Activated CD4-positive, alpha-beta T cell treated with anti-CD3 and anti-CD28 coated beads for 1 hour (primary cell): Measurements from ENCODE around the gene PRLH.
"Not testable (repeated sequence)": the region's sequence is repeated elsewhere in the genome, so short reads cannot be mapped to it uniquely, and the experiment has no call there.

Experiments used
- DNase-seq: peaks from one replicate; pipeline ENCODE4 v3.0.0-alpha.2; 2020

The PRLH gene

DNA sequence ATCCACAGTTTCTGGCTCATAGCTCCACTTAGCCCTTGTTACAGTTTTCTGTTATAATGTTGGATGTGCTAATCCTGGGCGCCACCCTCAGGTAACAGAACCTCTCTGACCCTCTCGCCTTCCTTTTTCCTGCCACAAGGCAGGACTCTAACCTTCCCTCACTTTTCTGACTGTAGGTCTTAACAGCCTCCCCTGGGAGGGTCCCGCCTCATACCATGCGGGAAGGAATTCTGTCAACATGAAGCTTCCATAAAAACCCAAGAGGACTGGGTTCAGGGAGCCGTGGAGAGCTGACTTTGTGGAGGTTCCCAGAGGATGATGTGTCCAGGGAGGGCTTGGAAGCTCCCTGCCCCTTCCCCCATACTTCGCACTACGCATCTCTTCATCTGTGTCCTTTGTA lies 36.0 kb downstream of the PRLH start:
- DNase-seq = no peak

GRCh38 chr2:237603049-237603717 lies 36.8 kb downstream of the PRLH start:
- no peak for DNase-seq

DNA sequence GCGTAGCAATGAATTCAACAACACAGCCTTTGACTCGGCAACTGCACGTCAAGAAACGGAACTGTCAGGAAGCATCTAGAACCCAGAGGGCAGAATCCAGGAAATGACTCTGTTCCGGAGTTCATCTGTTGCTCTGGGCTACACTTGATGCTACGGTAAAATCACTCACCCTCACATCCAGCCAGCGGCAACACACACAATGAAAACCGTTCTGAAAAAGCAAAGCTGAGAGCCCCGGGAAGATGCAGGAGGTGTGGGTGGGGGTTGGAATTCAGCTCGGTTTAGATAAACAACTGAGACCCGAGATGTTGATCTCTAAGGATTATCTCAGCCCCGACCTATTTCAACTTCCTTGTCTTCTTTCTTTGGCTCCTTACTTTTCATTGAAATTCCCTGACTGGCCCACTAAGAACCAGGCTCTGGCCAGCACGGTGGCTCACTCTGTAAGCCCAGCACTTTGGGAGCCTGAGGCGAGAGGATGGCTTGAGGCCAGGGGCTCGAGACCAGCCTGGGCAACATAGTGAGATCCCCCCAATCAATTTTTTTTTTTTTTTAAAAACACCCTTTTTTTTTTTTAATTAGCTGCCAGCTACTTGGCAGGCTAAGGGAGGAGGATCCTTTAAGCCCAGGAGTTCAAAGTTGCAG lies 37.5 kb downstream of the PRLH start:
- peak; percentile 34 for DNase-seq

GRCh38 chr2:237604391-237604790 lies 38.0 kb downstream of the PRLH start:
- no peak for DNase-seq

GRCh38 chr2:237604960-237605359 lies 38.6 kb downstream of the PRLH start:
- no peak for DNase-seq

- not testable (repeated sequence) for DNase-seq
Observed at GRCh38 chr2:237606522-237606921, 40.1 kb downstream of the PRLH start.

DNA sequence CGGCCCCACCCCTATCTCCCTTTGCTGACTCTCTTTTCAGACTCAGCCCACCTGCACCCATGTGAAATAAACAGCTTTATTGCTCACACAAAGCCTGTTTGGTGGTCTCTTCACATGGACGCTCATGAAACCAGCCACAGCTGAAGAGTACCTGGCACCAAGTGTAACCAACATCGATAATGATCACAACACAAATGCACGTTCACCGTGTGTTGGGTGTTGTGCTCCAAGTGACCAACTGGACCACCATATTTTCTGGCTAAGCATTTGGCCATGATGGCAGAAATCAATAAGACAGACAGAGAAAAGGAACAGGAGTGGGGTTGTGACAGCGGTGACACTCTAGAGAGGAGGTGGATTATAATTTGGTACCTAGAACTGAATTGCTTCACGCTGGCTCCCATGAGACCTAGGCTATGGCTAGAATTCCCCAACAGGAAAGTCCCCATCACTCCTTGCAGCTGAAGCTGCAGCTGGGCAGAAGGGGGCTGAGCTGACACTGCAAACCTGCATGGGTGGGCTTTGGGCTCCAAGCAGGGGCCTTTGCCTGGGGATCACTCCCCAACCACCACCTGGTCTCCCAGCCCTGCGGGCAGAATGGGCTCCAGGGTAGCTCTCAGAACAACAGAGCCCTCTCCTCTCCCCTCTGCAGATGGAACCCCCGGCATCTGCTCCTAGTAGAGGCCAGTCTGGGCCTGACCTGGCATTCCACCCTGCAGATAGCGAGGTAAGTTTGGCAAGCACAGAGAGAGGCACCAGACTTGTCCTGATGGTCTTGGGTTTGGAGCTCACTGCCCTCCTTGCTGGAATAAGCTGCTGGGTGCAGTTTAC lies 46.4 kb downstream of the PRLH start:
- no peak for DNase-seq

DNA sequence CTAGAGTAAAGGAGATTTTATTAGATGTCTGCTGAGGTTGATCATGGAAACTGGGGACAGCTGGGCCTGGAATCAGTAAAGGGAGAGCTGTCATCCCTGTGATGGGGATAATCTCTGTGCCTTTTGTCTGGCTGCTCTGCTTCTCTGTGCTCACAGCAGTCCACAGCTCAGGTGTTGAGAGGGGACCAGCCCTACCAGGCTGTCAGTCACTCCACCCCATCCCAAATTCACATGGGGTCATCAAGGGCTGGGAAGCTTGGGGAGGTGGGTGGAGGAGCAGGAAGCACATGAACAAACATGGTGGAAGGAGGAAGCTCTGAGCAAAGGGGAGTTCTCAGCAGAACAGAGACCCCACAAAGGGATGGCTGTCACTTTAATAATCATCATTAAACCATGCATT lies 47.3 kb downstream of the PRLH start:
- no peak for DNase-seq

DNA sequence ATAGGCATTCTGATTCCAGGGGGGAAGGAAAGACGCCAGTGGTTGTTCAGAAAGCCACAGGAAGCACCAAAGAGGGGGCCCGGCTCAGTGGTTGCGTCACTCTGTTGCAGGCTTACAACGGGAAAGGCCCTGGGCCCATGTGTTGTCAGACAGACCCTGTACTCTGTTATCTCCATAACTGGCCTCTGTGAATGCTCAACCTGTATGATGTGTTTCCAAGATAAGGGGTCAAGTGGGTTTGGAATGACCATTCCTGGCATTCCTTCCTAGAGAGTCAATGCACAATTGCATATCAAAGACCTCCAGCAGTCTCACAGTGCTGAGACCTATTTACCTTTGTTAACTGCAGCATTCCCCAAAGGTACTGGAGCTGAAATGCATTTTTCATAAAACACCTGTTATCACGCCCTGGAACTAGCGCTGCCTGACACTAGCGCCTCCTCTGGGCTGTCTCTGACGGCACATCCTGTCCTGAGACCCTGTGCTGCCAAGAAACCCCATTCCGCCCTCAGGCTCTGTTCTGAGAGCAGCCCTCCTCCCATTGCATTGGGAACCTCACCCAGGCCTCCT lies 47.9 kb downstream of the PRLH start:
- no peak for DNase-seq

- DNase-seq = no peak
Observed at GRCh38 chr2:237615631-237616249, 49.4 kb downstream of the PRLH start.

DNA sequence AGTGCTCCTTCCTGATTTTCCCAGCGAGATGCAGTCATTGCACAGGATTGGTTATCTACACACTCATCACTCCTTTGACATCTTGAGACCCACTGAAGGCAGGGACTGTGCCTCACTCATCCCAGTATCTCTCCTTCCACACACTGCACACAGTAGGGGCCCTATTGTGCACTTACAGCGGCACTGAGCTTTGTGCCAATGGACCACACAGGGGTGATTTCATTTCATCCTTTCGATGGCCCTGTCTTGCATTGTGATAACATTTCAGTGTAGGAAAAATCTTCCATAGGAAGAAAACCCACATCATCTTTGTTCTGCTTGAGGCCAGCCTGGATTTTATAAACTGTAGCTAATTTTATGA lies 50.0 kb downstream of the PRLH start:
- DNase-seq = no peak
